HL-60 (cell line): ENCODE results near the gene ZSCAN21.

Experiments used
- DNase-seq, 2 experiments: peaks; one replicate each; pipeline ENCODE4 v3.0.0-alpha.2; 2010 to 2020; ENCODE audit warnings: low read depth in 1 of 2, low spot score in 1 of 2
- H3K27ac ChIP-seq: fragments of 250-450 bp; sonication (Bioruptor Pico); replicated peaks from 2 replicates; pipeline ENCODE4 v1.5.1; 2020; ENCODE audit warnings: mild to moderate bottlenecking, moderate library complexity
- H3K27me3 ChIP-seq: fragments of 250-450 bp; sonication (Bioruptor Pico); 2 replicates; pipeline ENCODE4 v1.5.1; 2021; ENCODE audit warnings: mild to moderate bottlenecking, moderate library complexity; ENCODE audit not compliant: insufficient read depth, poor library complexity, severe bottlenecking
- H3K4me3 ChIP-seq: replicated peaks from 2 replicates; pipeline ENCODE4 v1.5.1; 2011; ENCODE audit warnings: mild to moderate bottlenecking, control low read depth, low read length; ENCODE audit not compliant: insufficient read depth
- GABPA ChIP-seq: IDR thresholded peaks from 2 replicates; pipeline ENCODE4 v1.6.1; 2012; ENCODE audit warnings: low read depth
- POLR2AphosphoS5 ChIP-seq: IDR thresholded peaks from 2 replicates; pipeline ENCODE4 v1.6.1; 2012; ENCODE audit warnings: low read depth
- SPI1 ChIP-seq: IDR thresholded peaks from 2 replicates; pipeline ENCODE4 v1.6.1; 2012; ENCODE audit warnings: low read depth, mild to moderate bottlenecking, borderline replicate concordance
- long read RNA-seq: library from polyadenylated mRNA; unstranded; transcript quantifications from one replicate; pipeline ENCODE4 v2.0.0, GENCODE V29; 2020
- TF ChIP-seq, protein P1 (sequence below): IDR thresholded peaks from 2 replicates; pipeline ENCODE4 v1.6.1; 2012; ENCODE audit warnings: low read depth; ENCODE audit not compliant: insufficient replicate concordance
- TF ChIP-seq, protein P2 (sequence below): IDR thresholded peaks from one replicate; pipeline ENCODE4 v1.5.1; 2011; ENCODE audit warnings: low read length, control low read depth, inconsistent platforms; ENCODE audit not compliant: insufficient read depth

Gene ZSCAN21
- long read RNA-seq, transcript ZSCAN21-201 (4 exons, 2,005 nt) = major isoform, 26 of 55 reads
- long read RNA-seq, partial matches to known transcripts = 2 of 55 reads
- long read RNA-seq, other reads (novel, unspliced or antisense) = 26 of 55 reads

DNA sequence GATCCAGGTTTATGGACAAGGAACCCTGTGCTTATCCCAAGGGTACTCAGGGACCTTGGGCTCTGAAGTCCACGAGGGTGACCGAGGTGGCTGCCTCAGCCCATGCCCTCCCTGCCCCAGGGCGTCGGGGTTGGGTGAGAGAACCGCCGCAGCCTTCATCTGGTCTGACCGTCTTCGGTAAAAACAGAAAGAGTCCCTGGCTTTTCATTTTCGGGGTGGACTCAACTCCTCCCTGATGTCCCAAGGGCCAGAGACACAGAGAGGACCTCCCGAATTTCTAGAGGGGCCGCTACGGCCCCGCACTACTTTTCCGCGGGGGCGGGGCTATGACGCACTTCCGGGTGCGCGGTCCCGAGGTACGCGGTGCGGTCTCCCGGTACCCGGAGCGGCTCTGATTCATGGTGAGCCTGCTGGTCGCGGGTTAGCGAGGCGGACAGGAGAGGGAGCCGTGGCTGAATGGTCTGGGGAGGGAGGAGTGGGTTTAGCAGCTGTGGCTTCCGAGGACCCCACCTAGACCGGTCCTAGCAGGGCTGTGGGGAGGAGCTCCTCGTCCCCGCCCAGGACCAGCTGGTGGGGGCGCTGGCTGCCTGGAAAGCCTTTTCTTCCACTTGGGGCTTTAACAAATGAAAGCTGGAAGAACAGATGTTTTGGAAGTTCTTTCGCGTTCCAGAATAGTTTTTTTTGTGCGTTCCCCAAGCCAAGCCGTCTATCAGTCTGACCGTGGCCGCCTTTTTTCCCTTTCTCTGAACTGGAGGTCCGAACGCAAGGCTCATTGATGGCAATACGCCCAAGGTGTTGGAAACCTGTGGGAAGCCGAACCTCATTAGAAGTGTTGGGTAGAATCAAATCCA is at the start of gene ZSCAN21:
Gene ZSCAN21, plus strand, starts transcription at position 334 of the 851 bp plus-strand sequence. CDS start 7,233 bp downstream, outside the sequence.
- Histone ChIP-seq H3K27ac (peak within 1 kb of the TSS; percentile 72), H3K27me3 (no peaks in the 10 kb centered on the region), H3K4me3 (peak within 1 kb of the TSS; percentile 96)
- TF ChIP-seq SPI1 (no peak; the same call in 1 of the 2 replicates), GABPA (peak; percentile 86), POLR2AphosphoS5 (peak; percentile 62; the same call in 1 of the 2 replicates)
- TF ChIP-seq, protein P1, sequence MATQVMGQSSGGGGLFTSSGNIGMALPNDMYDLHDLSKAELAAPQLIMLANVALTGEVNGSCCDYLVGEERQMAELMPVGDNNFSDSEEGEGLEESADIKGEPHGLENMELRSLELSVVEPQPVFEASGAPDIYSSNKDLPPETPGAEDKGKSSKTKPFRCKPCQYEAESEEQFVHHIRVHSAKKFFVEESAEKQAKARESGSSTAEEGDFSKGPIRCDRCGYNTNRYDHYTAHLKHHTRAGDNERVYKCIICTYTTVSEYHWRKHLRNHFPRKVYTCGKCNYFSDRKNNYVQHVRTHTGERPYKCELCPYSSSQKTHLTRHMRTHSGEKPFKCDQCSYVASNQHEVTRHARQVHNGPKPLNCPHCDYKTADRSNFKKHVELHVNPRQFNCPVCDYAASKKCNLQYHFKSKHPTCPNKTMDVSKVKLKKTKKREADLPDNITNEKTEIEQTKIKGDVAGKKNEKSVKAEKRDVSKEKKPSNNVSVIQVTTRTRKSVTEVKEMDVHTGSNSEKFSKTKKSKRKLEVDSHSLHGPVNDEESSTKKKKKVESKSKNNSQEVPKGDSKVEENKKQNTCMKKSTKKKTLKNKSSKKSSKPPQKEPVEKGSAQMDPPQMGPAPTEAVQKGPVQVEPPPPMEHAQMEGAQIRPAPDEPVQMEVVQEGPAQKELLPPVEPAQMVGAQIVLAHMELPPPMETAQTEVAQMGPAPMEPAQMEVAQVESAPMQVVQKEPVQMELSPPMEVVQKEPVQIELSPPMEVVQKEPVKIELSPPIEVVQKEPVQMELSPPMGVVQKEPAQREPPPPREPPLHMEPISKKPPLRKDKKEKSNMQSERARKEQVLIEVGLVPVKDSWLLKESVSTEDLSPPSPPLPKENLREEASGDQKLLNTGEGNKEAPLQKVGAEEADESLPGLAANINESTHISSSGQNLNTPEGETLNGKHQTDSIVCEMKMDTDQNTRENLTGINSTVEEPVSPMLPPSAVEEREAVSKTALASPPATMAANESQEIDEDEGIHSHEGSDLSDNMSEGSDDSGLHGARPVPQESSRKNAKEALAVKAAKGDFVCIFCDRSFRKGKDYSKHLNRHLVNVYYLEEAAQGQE = peak; percentile 32
- peak; percentile 77 to 78 for DNase-seq

DNA sequence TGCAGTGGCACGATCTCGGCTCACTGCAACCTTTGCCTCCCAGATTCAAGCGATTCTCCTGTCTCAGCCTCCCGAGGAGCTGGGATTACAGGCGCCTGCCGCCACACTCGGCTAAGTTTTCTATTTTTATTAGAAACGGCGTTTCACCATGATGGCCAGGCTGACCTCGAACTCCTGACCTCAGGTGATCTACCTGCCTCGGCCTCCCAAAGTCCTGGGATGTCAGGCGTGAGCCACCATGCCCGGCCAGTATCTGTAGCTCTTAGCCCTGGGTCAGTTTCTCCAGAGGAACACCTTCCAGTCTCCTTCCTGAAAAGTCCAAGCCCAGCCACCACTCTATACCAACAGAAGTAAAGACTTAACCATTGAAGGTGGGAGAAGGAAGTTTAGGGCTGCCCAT is 49.3 kb upstream of the ZSCAN21 start:
- TF ChIP-seq, protein P2, sequence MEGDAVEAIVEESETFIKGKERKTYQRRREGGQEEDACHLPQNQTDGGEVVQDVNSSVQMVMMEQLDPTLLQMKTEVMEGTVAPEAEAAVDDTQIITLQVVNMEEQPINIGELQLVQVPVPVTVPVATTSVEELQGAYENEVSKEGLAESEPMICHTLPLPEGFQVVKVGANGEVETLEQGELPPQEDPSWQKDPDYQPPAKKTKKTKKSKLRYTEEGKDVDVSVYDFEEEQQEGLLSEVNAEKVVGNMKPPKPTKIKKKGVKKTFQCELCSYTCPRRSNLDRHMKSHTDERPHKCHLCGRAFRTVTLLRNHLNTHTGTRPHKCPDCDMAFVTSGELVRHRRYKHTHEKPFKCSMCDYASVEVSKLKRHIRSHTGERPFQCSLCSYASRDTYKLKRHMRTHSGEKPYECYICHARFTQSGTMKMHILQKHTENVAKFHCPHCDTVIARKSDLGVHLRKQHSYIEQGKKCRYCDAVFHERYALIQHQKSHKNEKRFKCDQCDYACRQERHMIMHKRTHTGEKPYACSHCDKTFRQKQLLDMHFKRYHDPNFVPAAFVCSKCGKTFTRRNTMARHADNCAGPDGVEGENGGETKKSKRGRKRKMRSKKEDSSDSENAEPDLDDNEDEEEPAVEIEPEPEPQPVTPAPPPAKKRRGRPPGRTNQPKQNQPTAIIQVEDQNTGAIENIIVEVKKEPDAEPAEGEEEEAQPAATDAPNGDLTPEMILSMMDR = no peak
- TF ChIP-seq SPI1 = no peak
- TF ChIP-seq, protein P1 = no peak
- TF ChIP-seq POLR2AphosphoS5 = no peak
- TF ChIP-seq GABPA = no peak
- DNase-seq = no peak
- H3K27me3 ChIP-seq = no peaks in the 10 kb centered on the region
- no peak overlapping the region for H3K27ac ChIP-seq
- no peak overlapping the region for H3K4me3 ChIP-seq

DNA sequence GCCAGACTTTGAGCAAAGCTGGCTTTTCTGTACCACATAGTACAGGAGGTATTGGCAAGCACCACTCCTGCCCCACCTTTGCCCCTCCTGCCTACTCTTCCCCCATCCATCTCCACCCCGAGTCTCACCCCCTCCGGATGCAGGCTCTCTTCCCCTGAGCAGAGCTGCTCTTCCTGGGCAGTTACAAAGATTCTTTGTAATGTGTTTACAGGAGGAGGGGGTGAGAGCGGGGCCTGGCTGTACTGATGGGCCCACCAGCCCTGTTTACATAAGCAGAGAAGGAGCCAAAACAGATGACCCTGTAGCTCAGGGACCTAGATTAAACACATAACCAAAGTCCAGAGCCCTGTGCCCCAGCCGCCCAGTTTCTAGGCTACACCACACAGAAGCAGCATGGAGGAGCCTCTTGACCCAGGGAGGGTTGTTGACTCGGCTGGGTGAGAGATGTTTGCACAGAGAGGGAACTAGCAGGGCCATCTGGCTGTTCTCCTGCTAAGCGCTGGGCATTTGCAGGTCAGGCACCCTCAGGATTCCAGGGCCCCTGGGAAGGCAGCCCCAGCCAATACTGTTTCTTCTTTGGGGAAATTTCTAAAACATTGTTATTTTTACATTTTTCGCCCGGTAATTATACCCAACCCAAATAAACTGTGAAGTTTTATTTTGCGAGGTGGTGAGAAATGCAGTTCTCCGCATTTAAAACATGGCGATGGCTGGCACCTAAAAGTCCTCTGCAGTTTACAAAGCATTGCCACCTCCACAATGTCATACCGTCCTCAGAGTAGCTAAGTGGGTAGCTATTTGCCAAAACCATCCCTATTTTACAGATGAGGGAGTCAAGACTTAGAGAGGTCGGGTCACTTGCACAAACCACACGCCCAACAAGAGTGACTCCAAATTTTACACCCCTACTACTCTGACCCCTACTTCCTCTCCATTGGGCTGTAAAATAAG is 45.6 kb upstream of the ZSCAN21 start:
- Histone ChIP-seq H3K27ac (no peak overlapping the region), H3K4me3 (no peak overlapping the region), H3K27me3 (no peaks in the 10 kb centered on the region)
- TF ChIP-seq, protein P2 = no peak
- TF ChIP-seq POLR2AphosphoS5 = no peak
- no peak for TF ChIP-seq SPI1
- TF ChIP-seq, protein P1 = no peak
- no peak for TF ChIP-seq GABPA
- no peak for DNase-seq
